ENCODE data around the gene LRRC9. TPM values are rescaled to one million over a fixed set of nuclear protein-coding genes. Genes with fewer than 3 reads are reported as not detected.

LRRC9 gene
- not detected for total RNA-seq (2021; fragmentation: NEBNext Ultra II Directional; extraction: Animal tissue kit (Norgen Biotek cat#: 25700))
- long read RNA-seq = 0 reads

- no peak within 1 kb of the TSS for H3K27ac Mint-ChIP-seq
- H3K4me3 Mint-ChIP-seq = peak within 1 kb of the TSS; percentile 83
- H3K27me3 Mint-ChIP-seq (ENCODE audit: insufficient read depth) = peaks cover 3% of the 10 kb centered on the region
- no peaks in the 10 kb centered on the region; the same call in 1 of the 2 replicates for H3K4me1 Mint-ChIP-seq (ENCODE audit: low read depth)
- TF ChIP-seq CTCF (IDR thresholded peaks at IDR 0.05) = no peak
- DNase-seq = no peak
- no peaks in the 10 kb centered on the region for H3K9me3 Mint-ChIP-seq
- H3K36me3 Mint-ChIP-seq (ENCODE audit: low read depth) = no peaks in the 10 kb centered on the region
Observed at GRCh38 chr14:59919570-59920377, at the start of gene LRRC9. Gene LRRC9 (plus strand): TSS chr14:59920144.

GRCh38 chr14:59870277-59871165 lies 49.4 kb upstream of the LRRC9 start, which contains the start of gene RTN1:
Gene RTN1 (minus strand): TSS chr14:59870776. CDS start chr14:59870630, 146 bp downstream.
- TF ChIP-seq CTCF (IDR thresholded peaks at IDR 0.05) = no peak
- Mint-ChIP-seq H3K36me3 (ENCODE audit: low read depth) (no peaks in the 10 kb centered on the region), H3K4me1 (ENCODE audit: low read depth) (peaks cover 6% of the 10 kb centered on the region; the same call in 1 of the 2 replicates), H3K27ac (no peak within 1 kb of the TSS), H3K27me3 (ENCODE audit: insufficient read depth) (peaks cover 8% of the 10 kb centered on the region), H3K9me3 (no peaks in the 10 kb centered on the region), H3K4me3 (peak within 1 kb of the TSS; percentile 87)
- DNase-seq = no peak

- H3K4me3 Mint-ChIP-seq = peak overlapping the region; percentile 87
- H3K4me1 Mint-ChIP-seq (ENCODE audit: low read depth) = peaks cover 6% of the 10 kb centered on the region; the same call in 1 of the 2 replicates
- DNase-seq = no peak
- no peaks in the 10 kb centered on the region for H3K36me3 Mint-ChIP-seq (ENCODE audit: low read depth)
- H3K27me3 Mint-ChIP-seq (ENCODE audit: insufficient read depth) = peaks cover 8% of the 10 kb centered on the region
- no peak for TF ChIP-seq CTCF (IDR thresholded peaks at IDR 0.05)
- H3K9me3 Mint-ChIP-seq = no peaks in the 10 kb centered on the region
- no peak overlapping the region for H3K27ac Mint-ChIP-seq
Observed at GRCh38 chr14:59871166-59871495, 48.8 kb upstream of the LRRC9 start.

GRCh38 chr14:59882957-59883356 lies 37.0 kb upstream of the LRRC9 start:
- no peak overlapping the region for H3K27ac Mint-ChIP-seq
- no peak for DNase-seq
- peaks cover 3% of the 10 kb centered on the region; the same call in 1 of the 2 replicates for H3K27me3 Mint-ChIP-seq (ENCODE audit: insufficient read depth)
- H3K4me3 Mint-ChIP-seq = no peak overlapping the region
- TF ChIP-seq CTCF (IDR thresholded peaks at IDR 0.05) = peak; percentile 47
- H3K36me3 Mint-ChIP-seq (ENCODE audit: low read depth) = no peaks in the 10 kb centered on the region
- H3K9me3 Mint-ChIP-seq = peaks cover 12% of the 10 kb centered on the region; the same call in 1 of the 2 replicates
- no peaks in the 10 kb centered on the region for H3K4me1 Mint-ChIP-seq (ENCODE audit: low read depth)

GRCh38 chr14:59890676-59891075 lies 29.3 kb upstream of the LRRC9 start:
- Mint-ChIP-seq H3K27ac (no peak overlapping the region), H3K4me3 (no peak overlapping the region), H3K9me3 (peaks cover 10% of the 10 kb centered on the region; the same call in 1 of the 2 replicates), H3K36me3 (ENCODE audit: low read depth) (no peaks in the 10 kb centered on the region), H3K4me1 (ENCODE audit: low read depth) (no peaks in the 10 kb centered on the region), H3K27me3 (ENCODE audit: insufficient read depth) (peaks cover 2% of the 10 kb centered on the region; the same call in 1 of the 2 replicates)
- no peak for DNase-seq
- TF ChIP-seq CTCF (IDR thresholded peaks at IDR 0.05) = no peak

Data from HFFc6 (cell line).